ENCODE data around the gene ATOH8. TPM values are rescaled to one million over a fixed set of nuclear protein-coding genes. Genes with fewer than 3 reads are reported as not detected.

The ATOH8 gene
- total and polyA plus RNA-seq, 9 donors: 9.4 to 37.7 (median 29.6) TPM

DNA sequence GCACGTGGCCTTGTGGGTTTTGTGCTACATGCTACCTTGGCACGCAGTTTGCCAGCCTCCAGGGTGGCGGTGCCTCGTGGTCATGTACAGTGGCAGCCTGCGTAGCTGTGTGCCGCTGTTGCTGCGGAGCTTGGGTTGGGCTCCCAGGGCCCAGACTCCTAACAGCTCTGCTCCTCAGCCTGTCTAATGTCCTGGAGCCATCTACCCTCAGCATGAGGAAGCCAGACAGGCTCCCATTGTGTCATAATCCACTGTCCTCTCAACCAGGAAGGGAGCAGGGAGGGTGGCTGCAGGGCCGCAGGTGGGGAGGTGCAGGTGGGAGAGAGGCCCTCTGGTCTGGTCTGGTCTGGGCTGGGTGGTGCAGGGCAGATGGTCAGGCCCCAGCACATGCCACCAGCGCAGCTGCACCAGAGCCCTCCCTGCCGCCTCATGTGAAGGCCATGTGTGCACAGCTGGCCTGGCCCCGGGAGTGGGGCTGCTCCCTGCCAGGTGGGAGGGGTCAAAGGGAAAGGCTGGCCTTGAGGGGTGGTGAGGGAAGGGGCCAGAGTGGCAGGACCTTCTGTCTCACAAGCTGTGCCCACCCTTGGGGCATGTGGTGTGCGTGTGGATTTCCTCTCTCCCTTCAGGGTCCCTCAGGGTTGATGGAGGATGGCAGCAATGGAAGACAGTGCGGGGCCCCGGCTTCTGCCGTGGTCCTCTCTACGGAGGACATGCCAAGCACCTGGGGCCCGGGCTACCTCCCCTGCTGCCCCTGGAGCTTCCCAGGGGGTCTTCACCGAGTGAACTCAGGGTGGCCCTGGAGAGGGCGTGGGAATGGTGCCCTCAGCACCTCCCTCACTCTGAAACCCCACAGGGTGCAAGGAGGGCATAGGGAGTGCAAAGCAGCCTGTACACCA is 4.8 kb downstream of the ATOH8 start:
- H3K36me3 ChIP-seq: no peaks in the 10 kb centered on the region
- no peak overlapping the region for H3K27ac ChIP-seq
- peaks cover 28% of the 10 kb centered on the region for H3K4me1 ChIP-seq (ENCODE audit: insufficient read depth)
- intact Hi-C loops (cut with DNase I): no loop called here
- peak in 1 of 5 donors; percentile 36 for DNase-seq
- H3K27me3 ChIP-seq: no peaks in the 10 kb centered on the region
- H3K4me3 ChIP-seq: no peak overlapping the region
- H3K9me3 ChIP-seq: no peaks in the 10 kb centered on the region
- WGBS, 3 donors: 79 to 85% (median 81%) methylated on average over 19 of the region's 19 CpGs
- TF ChIP-seq EP300 (IDR thresholded peaks at IDR 0.05) (no peak), CTCF (IDR thresholded peaks at IDR 0.05) (no peak), POLR2A (IDR thresholded peaks at IDR 0.05) (no peak)

DNA sequence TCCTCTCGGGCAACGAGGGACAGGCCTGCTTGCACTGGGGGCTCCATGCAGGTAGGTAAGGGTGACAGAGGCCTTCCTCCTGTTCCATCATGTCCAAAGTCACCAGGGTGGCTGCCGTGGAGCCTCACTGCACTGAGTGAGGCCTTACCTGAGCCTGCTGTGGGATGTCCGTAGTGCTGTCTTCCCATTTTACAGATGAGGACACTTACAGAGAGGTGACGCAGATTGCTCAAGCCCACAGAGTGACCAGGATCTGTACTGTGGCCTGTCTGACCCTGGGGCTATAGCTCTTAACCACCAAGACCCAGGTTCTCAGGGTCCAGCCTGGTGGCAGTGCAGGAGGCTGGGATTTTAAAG is 5.4 kb downstream of the ATOH8 start:
- H3K4me3 ChIP-seq: no peak overlapping the region
- WGBS, 3 donors: 87 to 100% (median 90%) methylated on average over 5 of the region's 5 CpGs

GRCh38 chr2:85760371-85760770 is 6.6 kb downstream of the ATOH8 start:
- intact Hi-C loops (cut with DNase I): no loop called here
- Histone ChIP-seq H3K4me3 (no peak overlapping the region), H3K4me1 (ENCODE audit: insufficient read depth) (peaks cover 28% of the 10 kb centered on the region), H3K27me3 (no peaks in the 10 kb centered on the region), H3K36me3 (no peaks in the 10 kb centered on the region), H3K27ac (no peak overlapping the region), H3K9me3 (no peaks in the 10 kb centered on the region)
- 66 to 74% (median 73%) methylated on average over 6 of the region's 6 CpGs for WGBS, 3 donors
- no peak for TF ChIP-seq POLR2A (IDR thresholded peaks at IDR 0.05)
- no peak for TF ChIP-seq CTCF (IDR thresholded peaks at IDR 0.05)
- TF ChIP-seq EP300 (IDR thresholded peaks at IDR 0.05): no peak
- DNase-seq: no peak

More for the DNA sequence above, 5.4 kb downstream of the ATOH8 start:
- Histone ChIP-seq H3K27me3 (no peaks in the 10 kb centered on the region), H3K9me3 (no peaks in the 10 kb centered on the region), H3K27ac (no peak overlapping the region), H3K36me3 (no peaks in the 10 kb centered on the region), H3K4me1 (ENCODE audit: insufficient read depth) (peaks cover 28% of the 10 kb centered on the region)
- intact Hi-C loops (cut with DNase I): no loop called here
- no peak for DNase-seq
- TF ChIP-seq POLR2A (IDR thresholded peaks at IDR 0.05): no peak
- no peak for TF ChIP-seq CTCF (IDR thresholded peaks at IDR 0.05)
- no peak for TF ChIP-seq EP300 (IDR thresholded peaks at IDR 0.05)

GRCh38 chr2:85760872-85761271 is 7.1 kb downstream of the ATOH8 start:
- DNase-seq: no peak
- no peak for TF ChIP-seq EP300 (IDR thresholded peaks at IDR 0.05)
- TF ChIP-seq POLR2A (IDR thresholded peaks at IDR 0.05): no peak
- no peak for TF ChIP-seq CTCF (IDR thresholded peaks at IDR 0.05)
- Histone ChIP-seq H3K36me3 (no peaks in the 10 kb centered on the region), H3K27me3 (no peaks in the 10 kb centered on the region), H3K4me1 (ENCODE audit: insufficient read depth) (peaks cover 28% of the 10 kb centered on the region), H3K27ac (no peak overlapping the region), H3K9me3 (no peaks in the 10 kb centered on the region), H3K4me3 (no peak overlapping the region)
- WGBS, 3 donors: 90 to 94% (median 91%) methylated on average over 8 of the region's 8 CpGs
- intact Hi-C loops (cut with DNase I): no loop called here
